ENCODE data around the gene AOC1. TPM values are rescaled to one million over a fixed set of nuclear protein-coding genes. Genes with fewer than 3 reads are reported as not detected.

The AOC1 gene
- total and polyA plus RNA-seq, 2 of the 4 experiments (the other 2 are of a cell fraction): not detected

DNA sequence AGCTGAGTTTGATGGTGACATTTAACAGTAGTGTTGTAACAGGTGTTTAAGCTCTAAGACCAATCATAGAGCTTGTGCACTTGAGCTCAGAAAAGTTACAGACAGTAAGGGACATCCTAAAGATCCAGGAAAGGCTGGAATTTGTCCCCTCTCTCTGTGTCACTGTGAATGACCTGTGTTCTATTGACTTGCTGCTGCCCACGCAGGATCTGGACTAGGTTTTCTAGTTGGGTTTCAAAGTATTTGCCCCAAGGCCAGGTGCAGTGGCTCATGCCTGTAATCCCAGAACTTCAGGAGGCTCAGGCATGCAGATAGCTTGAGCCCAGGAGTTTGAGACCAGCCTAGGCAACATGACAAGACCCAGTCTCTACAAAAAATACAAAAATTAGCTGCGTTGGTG is 17.1 kb downstream of the AOC1 start:
- Histone ChIP-seq H3K4me1 (ENCODE audit: control insufficient read depth, insufficient read depth, low read length) (no peaks in the 10 kb centered on the region), H3K9me1 (ENCODE audit: insufficient read depth, low read length) (no peaks in the 10 kb centered on the region), H3K4me3 (ENCODE audit: insufficient read depth, low read depth, low read length) (no peak overlapping the region), H3K9me3 (ENCODE audit: control insufficient read depth, insufficient read depth, low read length) (no peaks in the 10 kb centered on the region; the same call in 1 of the 2 replicates), H3K4me2 (ENCODE audit: low read depth, low read length) (no peak overlapping the region), H2BK20ac (ENCODE audit: low read depth, low read length) (no peak overlapping the region), H2BK15ac (ENCODE audit: low read depth, low read length) (no peak overlapping the region), H3K79me1 (ENCODE audit: low read depth in 1 of 2, low read length in 2 of 2) (no peaks in the 10 kb centered on the region), H4K20me1 (ENCODE audit: insufficient read depth, low read length) (no peaks in the 10 kb centered on the region), H3K14ac (replicated peaks; ENCODE audit: low read depth, low read length) (no peak overlapping the region), H4K91ac (ENCODE audit: insufficient read depth, low read depth, low read length) (no peak overlapping the region), H2AK5ac (ENCODE audit: low read depth, low read length) (no peak overlapping the region), H3K56ac (ENCODE audit: extremely low read depth, insufficient read depth, low read length) (no peak overlapping the region), H3K9ac (ENCODE audit: low read depth, low read length) (no peak overlapping the region), H2BK120ac (ENCODE audit: low read depth, low read length) (no peak overlapping the region), H2AFZ (replicated peaks; ENCODE audit: low read length, poor library complexity) (no peak overlapping the region), H3K27ac (ENCODE audit: insufficient read depth, low read length) (no peak overlapping the region), H3K27me3 (ENCODE audit: control insufficient read depth, insufficient read depth, low read length) (peaks cover 1% of the 10 kb centered on the region; the same call in 1 of the 2 replicates), H3K23ac (ENCODE audit: low read depth, low read length) (no peak overlapping the region), H2AK9ac (replicated peaks; ENCODE audit: low read depth, low read length, poor library complexity) (no peak overlapping the region), H4K8ac (ENCODE audit: low read depth in 2 of 2, low read length in 2 of 2) (no peak overlapping the region), H4K5ac (ENCODE audit: low read depth, low read length) (no peak overlapping the region), H3K18ac (ENCODE audit: low read depth, low read length) (no peak overlapping the region), H2BK5ac (ENCODE audit: low read depth, low read length, poor library complexity, severe bottlenecking) (no peak overlapping the region), H3K36me3 (ENCODE audit: control insufficient read depth, insufficient read depth, low read length) (no peaks in the 10 kb centered on the region), H3K4ac (ENCODE audit: low read depth, low read length) (no peak overlapping the region)
- no peak for ATAC-seq (ENCODE audit: low read depth)
- no peak for DNase-seq
- BruUV-seq (replicated peaks): no TSS peak
- intact Hi-C loops (cut with micrococcal nuclease) (no loop called here), in situ Hi-C loops (cut with MboI; ENCODE audit: low sequenced_read_pairs) (no loop called here), dilution Hi-C loops (cut with HindIII; ENCODE audit: low sequenced_read_pairs, unreplicated experiment) (no loop called here)
- WGBS, 2 experiments (ENCODE audit: extremely low coverage in 2 of 2, insufficient read length in 1 of 2): no CpG with 5 or more reads among the region's 2 CpGs
- no peak for TF ChIP-seq ELK1 (IDR thresholded peaks at IDR 0.05; ENCODE audit: borderline replicate concordance, low read depth, low read length)
- no peak for TF ChIP-seq MAFK (IDR thresholded peaks at IDR 0.05; ENCODE audit: low read depth, low read length)
- no peak for TF ChIP-seq SMC3 (IDR thresholded peaks at IDR 0.05; ENCODE audit: low read depth, low read length)
- no peak for TF ChIP-seq RFX5 (IDR thresholded peaks at IDR 0.05; ENCODE audit: low read depth, low read length)
- ChIA-PET POLR2A (ENCODE audit: unreplicated experiment) (interaction anchor here (0.7 kb wide), 1 partner anchor 477 kb away, joined by 5 read pairs; no protein-coding TSS in a partner anchor), CTCF (no interaction called here)
